ENCODE measurements around the gene CSH2.
A peak's percentile ranks its signal among the peaks of the same experiment; 100 is the strongest.
"Not testable (repeated sequence)": the region's sequence is repeated elsewhere in the genome, so short reads cannot be mapped to it uniquely, and the experiment has no call there.

The CSH2 gene

GRCh38 chr17:63873577-63873976 is at the start of gene CSH2:
Gene CSH2, minus strand, starts transcription at chr17:63873677. Its CDS starts 63 bp downstream, at chr17:63873614.
- DNase-seq (ENCODE audit: low spot score), result not testable (repeated sequence)

GRCh38 chr17:63922402-63922801 is 48.9 kb upstream of the CSH2 start:
- not testable (repeated sequence) for DNase-seq (ENCODE audit: low spot score)

- DNase-seq (ENCODE audit: low spot score), result not testable (repeated sequence)
These were observed 47.3 kb upstream of the CSH2 start for GRCh38 chr17:63920779-63921178.

GRCh38 chr17:63920050-63920449 is 46.6 kb upstream of the CSH2 start:
- not testable (repeated sequence) for DNase-seq (ENCODE audit: low spot score)

- DNase-seq (ENCODE audit: low spot score), result peak; percentile 14
These were observed 45.8 kb upstream of the CSH2 start for GRCh38 chr17:63919311-63919723.

- DNase-seq (ENCODE audit: low spot score), result not testable (repeated sequence)
These were observed 45.4 kb upstream of the CSH2 start, which contains the start of gene GH1 for GRCh38 chr17:63918789-63919305. Gene GH1, minus strand, starts transcription at chr17:63918839. Its CDS starts 63 bp downstream, at chr17:63918776.

- DNase-seq (ENCODE audit: low spot score), result no peak
These were observed 44.8 kb upstream of the CSH2 start for GRCh38 chr17:63918305-63918704.

GRCh38 chr17:63917646-63918045 is 44.2 kb upstream of the CSH2 start:
- DNase-seq (ENCODE audit: low spot score), result no peak

- not testable (repeated sequence) for DNase-seq (ENCODE audit: low spot score)
These were observed 43.7 kb upstream of the CSH2 start for GRCh38 chr17:63917206-63917605.

GRCh38 chr17:63916566-63917185 is 43.2 kb upstream of the CSH2 start:
- DNase-seq (ENCODE audit: low spot score), result no peak

- DNase-seq (ENCODE audit: low spot score), result not testable (repeated sequence)
These were observed 42.3 kb upstream of the CSH2 start for GRCh38 chr17:63915753-63916152.

GRCh38 chr17:63914471-63914870 is 41.0 kb upstream of the CSH2 start:
- DNase-seq (ENCODE audit: low spot score), result no peak

GRCh38 chr17:63911657-63912100 is 38.2 kb upstream of the CSH2 start:
- DNase-seq (ENCODE audit: low spot score), result no peak

GRCh38 chr17:63911041-63911635 is 37.7 kb upstream of the CSH2 start, which contains the start of gene CSHL1:
Gene CSHL1, minus strand, starts transcription at chr17:63911258. Its CDS starts 62 bp downstream, at chr17:63911196.
- no peak for DNase-seq (ENCODE audit: low spot score)

GRCh38 chr17:63910096-63910495 is 36.6 kb upstream of the CSH2 start:
- no peak for DNase-seq (ENCODE audit: low spot score)

GRCh38 chr17:63909586-63909985 is 36.1 kb upstream of the CSH2 start:
- DNase-seq (ENCODE audit: low spot score), result not testable (repeated sequence)

- DNase-seq (ENCODE audit: low spot score), result not testable (repeated sequence)
These were observed 33.8 kb upstream of the CSH2 start for GRCh38 chr17:63907161-63907778.

- not testable (repeated sequence) for DNase-seq (ENCODE audit: low spot score)
These were observed 31.3 kb upstream of the CSH2 start for GRCh38 chr17:63904796-63905195.

- DNase-seq (ENCODE audit: low spot score), result not testable (repeated sequence)
These were observed 30.3 kb upstream of the CSH2 start for GRCh38 chr17:63903787-63904201.

GRCh38 chr17:63901971-63902370 is 28.5 kb upstream of the CSH2 start:
- not testable (repeated sequence) for DNase-seq (ENCODE audit: low spot score)

GRCh38 chr17:63898899-63899798 is 25.7 kb upstream of the CSH2 start:
- DNase-seq (ENCODE audit: low spot score), result not testable (repeated sequence)
